ENCODE results near the gene DUOXA2.

DNA sequence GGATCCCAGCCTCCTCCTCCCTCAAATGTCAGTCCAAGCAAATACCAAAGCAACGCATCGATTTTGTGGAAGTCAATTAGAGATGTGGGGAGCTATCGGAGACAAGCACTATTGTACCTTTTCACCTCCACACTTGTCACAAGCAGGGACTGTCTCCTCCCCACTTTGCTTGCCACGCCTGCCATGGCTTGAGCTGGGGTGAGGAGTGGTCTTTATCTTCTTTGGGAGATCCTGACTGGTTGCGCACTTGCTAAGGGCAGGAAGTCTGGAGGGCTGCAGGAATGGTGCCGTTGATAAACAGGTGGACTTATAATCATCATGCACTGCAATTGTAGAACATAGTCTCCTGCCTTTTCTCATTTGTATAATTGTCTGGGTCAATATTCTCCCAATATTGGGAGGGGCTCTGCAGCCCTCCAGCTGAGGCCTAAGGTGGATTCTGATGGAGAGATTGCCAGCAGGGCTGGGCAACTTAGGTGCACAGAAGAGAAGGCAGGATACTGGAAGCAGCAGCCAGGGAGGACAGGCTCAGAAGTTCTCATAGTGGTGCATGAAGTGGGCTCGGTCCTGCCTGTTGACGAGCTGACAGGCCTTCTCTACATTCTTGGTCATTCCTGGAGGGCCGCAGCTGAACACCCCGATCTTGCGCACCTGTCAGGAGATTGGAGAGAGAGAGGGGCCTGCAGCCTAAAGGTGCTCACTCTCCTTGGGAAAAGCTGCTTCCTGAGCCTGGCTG is 20.3 kb upstream of the DUOXA2 start:
- no peak for TF ChIP-seq TAF1 (IDR thresholded peaks at IDR 0.05; ENCODE audit: borderline replicate concordance, insufficient read depth, low read length)
- TF ChIP-seq POLR2AphosphoS5 (IDR thresholded peaks at IDR 0.05; ENCODE audit: low read depth, low read length): no peak
- TF ChIP-seq SIN3A (IDR thresholded peaks at IDR 0.05; ENCODE audit: borderline replicate concordance, insufficient read depth, low read length): no peak
- TF ChIP-seq, protein P1, sequence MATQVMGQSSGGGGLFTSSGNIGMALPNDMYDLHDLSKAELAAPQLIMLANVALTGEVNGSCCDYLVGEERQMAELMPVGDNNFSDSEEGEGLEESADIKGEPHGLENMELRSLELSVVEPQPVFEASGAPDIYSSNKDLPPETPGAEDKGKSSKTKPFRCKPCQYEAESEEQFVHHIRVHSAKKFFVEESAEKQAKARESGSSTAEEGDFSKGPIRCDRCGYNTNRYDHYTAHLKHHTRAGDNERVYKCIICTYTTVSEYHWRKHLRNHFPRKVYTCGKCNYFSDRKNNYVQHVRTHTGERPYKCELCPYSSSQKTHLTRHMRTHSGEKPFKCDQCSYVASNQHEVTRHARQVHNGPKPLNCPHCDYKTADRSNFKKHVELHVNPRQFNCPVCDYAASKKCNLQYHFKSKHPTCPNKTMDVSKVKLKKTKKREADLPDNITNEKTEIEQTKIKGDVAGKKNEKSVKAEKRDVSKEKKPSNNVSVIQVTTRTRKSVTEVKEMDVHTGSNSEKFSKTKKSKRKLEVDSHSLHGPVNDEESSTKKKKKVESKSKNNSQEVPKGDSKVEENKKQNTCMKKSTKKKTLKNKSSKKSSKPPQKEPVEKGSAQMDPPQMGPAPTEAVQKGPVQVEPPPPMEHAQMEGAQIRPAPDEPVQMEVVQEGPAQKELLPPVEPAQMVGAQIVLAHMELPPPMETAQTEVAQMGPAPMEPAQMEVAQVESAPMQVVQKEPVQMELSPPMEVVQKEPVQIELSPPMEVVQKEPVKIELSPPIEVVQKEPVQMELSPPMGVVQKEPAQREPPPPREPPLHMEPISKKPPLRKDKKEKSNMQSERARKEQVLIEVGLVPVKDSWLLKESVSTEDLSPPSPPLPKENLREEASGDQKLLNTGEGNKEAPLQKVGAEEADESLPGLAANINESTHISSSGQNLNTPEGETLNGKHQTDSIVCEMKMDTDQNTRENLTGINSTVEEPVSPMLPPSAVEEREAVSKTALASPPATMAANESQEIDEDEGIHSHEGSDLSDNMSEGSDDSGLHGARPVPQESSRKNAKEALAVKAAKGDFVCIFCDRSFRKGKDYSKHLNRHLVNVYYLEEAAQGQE (IDR thresholded peaks at IDR 0.05; ENCODE audit: insufficient read depth in 1 of 2, low read depth in 2 of 2, low read length in 2 of 2): no peak

Data from PFSK-1 (cell line).